Measurements from ENCODE around the gene HSD17B2.

Gene HSD17B2

DNA sequence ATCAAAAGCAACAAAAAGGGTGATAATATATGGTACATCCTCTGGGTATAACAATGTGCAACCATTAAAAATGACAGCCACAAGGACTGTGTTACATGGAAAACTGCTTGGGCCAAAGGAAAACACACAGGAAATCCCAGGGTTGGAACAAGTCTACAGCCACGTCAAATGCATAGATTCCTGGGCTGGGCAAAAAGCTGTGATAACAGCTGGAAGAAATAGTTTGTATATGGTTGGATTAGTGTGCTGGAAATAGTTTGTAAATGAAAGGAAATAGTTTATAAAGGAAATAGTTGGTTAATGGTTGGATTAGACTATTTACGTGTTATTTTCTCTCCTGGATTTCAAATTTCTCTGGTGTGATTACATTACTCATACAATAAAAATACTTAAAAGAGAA, 2.6 kb downstream of the HSD17B2 start:
- DNase-seq (ENCODE audit: extremely low spot score): no peak
- TF ChIP-seq, protein P1, sequence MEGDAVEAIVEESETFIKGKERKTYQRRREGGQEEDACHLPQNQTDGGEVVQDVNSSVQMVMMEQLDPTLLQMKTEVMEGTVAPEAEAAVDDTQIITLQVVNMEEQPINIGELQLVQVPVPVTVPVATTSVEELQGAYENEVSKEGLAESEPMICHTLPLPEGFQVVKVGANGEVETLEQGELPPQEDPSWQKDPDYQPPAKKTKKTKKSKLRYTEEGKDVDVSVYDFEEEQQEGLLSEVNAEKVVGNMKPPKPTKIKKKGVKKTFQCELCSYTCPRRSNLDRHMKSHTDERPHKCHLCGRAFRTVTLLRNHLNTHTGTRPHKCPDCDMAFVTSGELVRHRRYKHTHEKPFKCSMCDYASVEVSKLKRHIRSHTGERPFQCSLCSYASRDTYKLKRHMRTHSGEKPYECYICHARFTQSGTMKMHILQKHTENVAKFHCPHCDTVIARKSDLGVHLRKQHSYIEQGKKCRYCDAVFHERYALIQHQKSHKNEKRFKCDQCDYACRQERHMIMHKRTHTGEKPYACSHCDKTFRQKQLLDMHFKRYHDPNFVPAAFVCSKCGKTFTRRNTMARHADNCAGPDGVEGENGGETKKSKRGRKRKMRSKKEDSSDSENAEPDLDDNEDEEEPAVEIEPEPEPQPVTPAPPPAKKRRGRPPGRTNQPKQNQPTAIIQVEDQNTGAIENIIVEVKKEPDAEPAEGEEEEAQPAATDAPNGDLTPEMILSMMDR (IDR thresholded peaks at IDR 0.05; ENCODE audit: control extremely low read depth, extremely low read depth, low read depth, missing control alignments): no peak
- CTCF ChIA-PET: interaction anchor here (1.5 kb wide), 1 partner anchor 17 kb away, joined by 3 read pairs; no protein-coding TSS in a partner anchor
- POLR2A ChIA-PET: no interaction called here

DNA sequence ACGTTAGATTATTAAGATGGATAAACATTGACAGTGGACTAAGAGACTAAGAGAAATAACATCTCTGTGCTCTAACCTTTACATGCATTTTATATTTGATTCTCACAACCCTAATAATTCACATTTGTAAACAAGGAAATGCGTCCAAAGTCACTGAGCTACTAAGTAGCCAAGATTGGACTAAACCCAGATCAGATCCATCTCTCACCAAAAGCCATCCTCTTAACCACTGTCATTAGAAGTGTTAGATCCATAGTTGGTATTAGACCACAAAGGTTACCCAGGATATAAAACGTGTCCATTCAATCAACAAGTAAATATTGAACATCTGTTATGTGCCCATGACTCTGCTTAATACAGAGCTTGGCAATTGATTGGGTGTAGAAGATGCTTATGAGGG, 5.2 kb downstream of the HSD17B2 start:
- ChIA-PET CTCF (interaction anchor here (1.4 to 2.1 kb wide), 2 partner anchors 22 to 190 kb away, joined by 4 to 6 read pairs; no protein-coding TSS in a partner anchor), POLR2A (no interaction called here)
- TF ChIP-seq, protein P1 (IDR thresholded peaks at IDR 0.05; ENCODE audit: control extremely low read depth, extremely low read depth, low read depth, missing control alignments): no peak
- DNase-seq (ENCODE audit: extremely low spot score): no peak

DNA sequence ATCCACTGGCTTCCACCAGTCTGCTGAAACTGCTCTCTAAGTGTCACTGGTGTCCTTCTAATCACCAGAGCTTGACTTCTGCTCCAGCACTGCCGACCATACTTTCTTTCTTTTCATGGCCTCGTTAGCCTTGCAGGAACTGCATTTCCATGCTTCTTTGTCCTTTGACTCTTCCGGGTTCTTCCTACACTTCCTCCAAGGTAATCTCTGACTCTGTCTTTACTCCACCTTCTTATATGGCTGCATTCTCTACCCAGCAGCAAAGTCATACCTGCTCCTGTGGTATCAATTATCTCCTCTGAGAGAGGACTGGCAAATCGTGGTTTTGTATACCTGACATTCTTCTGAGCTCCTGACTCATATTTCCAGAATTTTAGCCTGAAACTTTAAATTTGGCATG, 6.5 kb downstream of the HSD17B2 start:
- TF ChIP-seq, protein P1 (IDR thresholded peaks at IDR 0.05; ENCODE audit: control extremely low read depth, extremely low read depth, low read depth, missing control alignments): no peak
- CTCF ChIA-PET: no interaction called here
- POLR2A ChIA-PET: no interaction called here
- DNase-seq (ENCODE audit: extremely low spot score): no peak

DNA sequence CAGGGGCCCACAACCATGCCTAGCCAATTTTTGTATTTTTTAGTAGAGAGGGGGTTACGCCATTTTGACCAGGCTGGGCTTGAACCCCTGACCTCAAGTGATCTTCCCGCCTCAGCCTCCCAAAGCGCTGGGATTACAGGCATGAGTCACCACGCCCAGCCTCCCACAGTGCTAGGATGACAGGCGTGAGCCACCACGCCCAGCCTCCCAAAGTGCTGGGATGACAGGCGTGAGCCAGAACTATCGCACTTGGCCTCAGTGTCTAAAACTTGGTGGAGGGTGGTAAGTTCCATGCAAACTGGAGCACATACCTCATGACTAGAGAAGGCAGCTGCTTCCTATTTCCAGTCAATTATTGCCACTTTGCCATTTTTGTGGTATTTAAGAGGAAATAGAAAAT, 7.1 kb downstream of the HSD17B2 start:
- TF ChIP-seq, protein P1 (IDR thresholded peaks at IDR 0.05; ENCODE audit: control extremely low read depth, extremely low read depth, low read depth, missing control alignments): no peak
- ChIA-PET POLR2A (no interaction called here), CTCF (no interaction called here)
- DNase-seq (ENCODE audit: extremely low spot score): no peak

DNA sequence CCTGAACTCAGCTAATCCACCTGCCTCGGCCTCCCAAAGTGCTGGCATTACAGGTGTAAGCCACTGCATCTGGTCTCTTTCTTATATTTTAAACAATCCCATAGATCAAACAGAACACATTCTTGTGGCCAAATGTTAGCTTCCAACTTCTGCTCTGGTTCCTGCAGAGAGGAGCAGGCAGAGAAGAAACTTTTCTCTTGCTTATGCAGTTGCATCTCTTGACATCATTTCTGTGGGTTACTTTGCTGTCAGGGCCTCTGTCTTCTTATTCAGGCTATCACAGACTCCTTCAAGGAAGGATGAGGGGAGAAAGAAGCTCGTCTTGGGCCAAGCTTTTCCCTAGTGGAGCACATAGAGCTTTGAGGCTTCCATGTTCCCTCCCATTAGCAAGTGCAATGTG, 7.8 kb downstream of the HSD17B2 start:
- TF ChIP-seq, protein P1 (IDR thresholded peaks at IDR 0.05; ENCODE audit: control extremely low read depth, extremely low read depth, low read depth, missing control alignments): no peak
- ChIA-PET POLR2A (no interaction called here), CTCF (no interaction called here)
- no peak for DNase-seq (ENCODE audit: extremely low spot score)

DNA sequence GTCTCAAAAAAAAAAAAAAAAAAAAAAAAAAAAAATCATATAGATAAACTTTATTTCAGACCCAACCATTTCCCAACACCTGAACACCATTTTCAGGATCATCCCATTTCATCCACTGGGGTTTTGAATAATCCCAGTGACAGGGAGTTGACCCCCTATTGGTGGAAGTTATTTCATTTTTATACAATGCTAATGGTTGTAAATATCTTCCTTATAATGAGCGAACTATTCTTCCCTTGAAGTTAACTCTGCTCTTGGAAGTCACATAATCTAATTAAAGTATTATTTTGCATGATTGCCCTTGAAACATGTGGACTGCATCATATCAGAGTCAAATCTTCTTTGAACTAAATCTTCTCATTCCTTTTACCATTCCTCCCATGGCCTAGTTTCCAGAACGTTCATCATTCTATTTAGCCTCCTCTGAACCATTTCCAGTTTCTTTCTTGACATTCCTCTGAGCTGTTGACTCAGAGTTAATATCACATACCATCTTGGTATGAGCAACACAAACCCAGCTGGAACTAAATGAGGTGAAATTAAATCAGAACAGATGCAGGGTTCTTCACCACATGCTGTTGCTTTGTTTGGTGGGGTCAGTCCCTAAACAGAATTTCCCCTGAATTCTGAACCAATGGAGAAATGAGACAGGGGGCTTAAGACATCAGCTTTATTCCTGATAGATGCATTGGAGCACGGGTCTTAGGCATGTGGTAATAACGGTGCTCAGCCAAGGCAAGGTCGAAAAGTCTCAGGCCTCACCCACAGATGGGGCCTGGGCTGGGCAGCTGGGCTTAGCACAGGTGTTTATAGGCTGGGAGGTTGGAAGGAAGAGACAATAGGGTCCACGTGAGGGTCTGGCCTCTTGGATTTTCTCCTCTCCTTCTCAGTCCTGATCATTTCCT, 8.9 kb downstream of the HSD17B2 start:
- CTCF ChIA-PET: no interaction called here
- TF ChIP-seq, protein P1 (IDR thresholded peaks at IDR 0.05; ENCODE audit: control extremely low read depth, extremely low read depth, low read depth, missing control alignments): no peak
- no peak for DNase-seq (ENCODE audit: extremely low spot score)
- POLR2A ChIA-PET: no interaction called here
